OCI-LY7 (cell line): ENCODE data around the gene FMN1. TPM values are rescaled to one million over a fixed set of nuclear protein-coding genes. Genes with fewer than 3 reads are reported as not detected.

Experiments
- BruUV-seq: library from RNA; stranded (reverse); fragments of 400-500 nt; replicated peaks from 2 replicates; lab custom pipeline; 2021; lab: Mats Ljungman, UMichigan
- CTCF ChIA-PET: fragments of 300-600 bp; sonication (Branson Sonifier 250); formaldehyde crosslinking; loops from one replicate; lab custom pipeline; 2022; ENCODE audit warnings: antibody characterized with exemption; ENCODE audit not compliant: unreplicated experiment; lab: Charles Lee
- POLR2A ChIA-PET: fragments of 300-600 bp; sonication (Branson Sonifier 250); formaldehyde crosslinking; loops from one replicate; lab custom pipeline; 2022; ENCODE audit warnings: antibody characterized with exemption; lab: Charles Lee
- DNase-seq: peaks from one replicate; pipeline ENCODE4 v3.0.0-alpha.2; 2015; ENCODE audit warnings: low spot score
- H2AFZ ChIP-seq: fragments of 200-600 bp; sonication (generic), shearing (Covaris generic); 2 replicates; pipeline ENCODE4 v1.6.1; 2014; ENCODE audit warnings: mild to moderate bottlenecking, antibody characterized with exemption, low read length, moderate library complexity
- H3K27ac ChIP-seq: fragments of 200-600 bp; sonication (generic); 2 replicates; pipeline ENCODE4 v1.5.1; 2014; ENCODE audit warnings: mixed run types, low read depth, mild to moderate bottlenecking, moderate library complexity, low read length, inconsistent platforms; ENCODE audit not compliant: poor library complexity, severe bottlenecking
- H3K36me3 ChIP-seq: fragments of 200-600 bp; sonication (generic); 2 replicates; pipeline ENCODE4 v1.6.1; 2014; ENCODE audit warnings: mild to moderate bottlenecking, antibody characterized with exemption, low read length, moderate library complexity, mixed read lengths; ENCODE audit not compliant: insufficient read depth
- H3K4me1 ChIP-seq: fragments of 200-600 bp; sonication (generic); 2 replicates; pipeline ENCODE4 v1.5.1; 2014; ENCODE audit warnings: mild to moderate bottlenecking, low read length; ENCODE audit not compliant: insufficient read depth, poor library complexity, severe bottlenecking
- H3K4me2 ChIP-seq: fragments of 200-600 bp; sonication (generic); 2 replicates; pipeline ENCODE4 v1.6.1; 2014; ENCODE audit warnings: mild to moderate bottlenecking, low read length
- H3K4me3 ChIP-seq: fragments of 200-600 bp; sonication (generic); 2 replicates; pipeline ENCODE4 v1.5.1; 2014; ENCODE audit warnings: mild to moderate bottlenecking, low read depth, low read length; ENCODE audit not compliant: poor library complexity, severe bottlenecking
- H3K79me2 ChIP-seq: fragments of 200-600 bp; sonication (generic); 2 replicates; pipeline ENCODE4 v1.6.1; 2016; ENCODE audit warnings: low read depth, mild to moderate bottlenecking, low read length, moderate library complexity, mixed read lengths; ENCODE audit not compliant: insufficient read depth
- H3K9me2 ChIP-seq: fragments of 200-600 bp; sonication (generic); 2 replicates; pipeline ENCODE4 v1.6.1; 2016; ENCODE audit warnings: mild to moderate bottlenecking, low read length, mixed read lengths; ENCODE audit not compliant: insufficient read depth
- H3K9me3 ChIP-seq: fragments of 200-600 bp; sonication (generic); 2 replicates; pipeline ENCODE4 v1.6.1; 2014; ENCODE audit warnings: mild to moderate bottlenecking, mixed run types, low read length, mixed read lengths
- H4K20me1 ChIP-seq: fragments of 200-600 bp; sonication (generic); 2 replicates; pipeline ENCODE4 v1.6.1; 2014; ENCODE audit warnings: mild to moderate bottlenecking, antibody characterized with exemption, low read length, moderate library complexity, mixed read lengths; ENCODE audit not compliant: insufficient read depth
- EZH2phosphoT487 ChIP-seq: fragments of 200-600 bp; sonication (generic); IDR thresholded peaks from 2 replicates; pipeline ENCODE4 v1.6.1; 2018; ENCODE audit warnings: low read depth, borderline replicate concordance, mild to moderate bottlenecking, mixed run types, antibody characterized with exemption, low read length, moderate library complexity, mixed read lengths
- intact Hi-C: fragments of 100-400 bp; cut with micrococcal nuclease; formaldehyde crosslinking; loops from one replicate; pipeline ENCODE4 v1.10.0; 2022; ENCODE audit not compliant: unreplicated experiment
- total RNA-seq, 2 experiments: library from RNA; depleted of rRNA in 1 of 2; stranded (reverse); fragments of >200 nt in 1 of 2; shearing (Covaris generic) in 1 of 2; gene quantifications; 2 replicates each; pipeline ENCODE4 v1.2.3, GENCODE V29; 2014 to 2022
- TF ChIP-seq, protein P1 (sequence below): fragments of 200-600 bp; sonication (generic); conservative IDR thresholded peaks from 2 replicates; pipeline ENCODE4 v1.5.1; 2014; ENCODE audit warnings: mild to moderate bottlenecking, antibody characterized with exemption, low read length, moderate library complexity, mixed read lengths

FMN1 gene
- total RNA-seq, 2 experiments from 2014 or later = 3.2 to 4.2 TPM

DNA sequence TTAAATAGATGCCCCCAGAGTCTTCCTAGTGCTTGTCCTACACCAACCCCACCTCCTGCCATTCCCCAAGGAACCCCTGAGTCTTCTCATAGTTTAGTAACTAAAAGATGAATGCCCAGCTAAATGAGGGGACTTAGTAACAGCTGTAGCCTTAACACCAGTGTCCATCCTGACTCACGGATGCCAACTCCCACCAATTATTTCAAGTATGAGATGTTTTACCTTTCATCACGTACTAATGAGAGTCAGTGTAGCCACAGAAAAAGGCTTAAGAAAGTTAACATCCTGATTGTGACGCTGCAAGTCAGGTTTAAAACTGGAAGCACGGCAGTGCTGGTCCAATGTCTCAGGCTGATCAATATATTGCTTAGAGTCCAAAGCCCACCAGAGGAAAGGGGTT is 109.9 kb downstream of the FMN1 start:
- no peak overlapping the region for H3K4me2 ChIP-seq
- H3K27ac ChIP-seq = no peak overlapping the region
- CTCF ChIA-PET = no interaction called here
- H2AFZ ChIP-seq = no peak overlapping the region
- no peaks in the 10 kb centered on the region for H3K9me2 ChIP-seq
- DNase-seq = no peak
- H3K36me3 ChIP-seq = no peaks in the 10 kb centered on the region
- H3K79me2 ChIP-seq = no peaks in the 10 kb centered on the region
- H3K4me1 ChIP-seq = no peaks in the 10 kb centered on the region
- intact Hi-C loops = loop anchor here (5.0 to 10.0 kb wide), 4 partner anchors 48 to 648 kb away; no protein-coding TSS in a partner anchor
- no peaks in the 10 kb centered on the region for H3K9me3 ChIP-seq
- no TSS peak for BruUV-seq
- no peaks in the 10 kb centered on the region for H4K20me1 ChIP-seq
- POLR2A ChIA-PET = no interaction called here
- TF ChIP-seq EZH2phosphoT487 = no peak
- TF ChIP-seq, protein P1, sequence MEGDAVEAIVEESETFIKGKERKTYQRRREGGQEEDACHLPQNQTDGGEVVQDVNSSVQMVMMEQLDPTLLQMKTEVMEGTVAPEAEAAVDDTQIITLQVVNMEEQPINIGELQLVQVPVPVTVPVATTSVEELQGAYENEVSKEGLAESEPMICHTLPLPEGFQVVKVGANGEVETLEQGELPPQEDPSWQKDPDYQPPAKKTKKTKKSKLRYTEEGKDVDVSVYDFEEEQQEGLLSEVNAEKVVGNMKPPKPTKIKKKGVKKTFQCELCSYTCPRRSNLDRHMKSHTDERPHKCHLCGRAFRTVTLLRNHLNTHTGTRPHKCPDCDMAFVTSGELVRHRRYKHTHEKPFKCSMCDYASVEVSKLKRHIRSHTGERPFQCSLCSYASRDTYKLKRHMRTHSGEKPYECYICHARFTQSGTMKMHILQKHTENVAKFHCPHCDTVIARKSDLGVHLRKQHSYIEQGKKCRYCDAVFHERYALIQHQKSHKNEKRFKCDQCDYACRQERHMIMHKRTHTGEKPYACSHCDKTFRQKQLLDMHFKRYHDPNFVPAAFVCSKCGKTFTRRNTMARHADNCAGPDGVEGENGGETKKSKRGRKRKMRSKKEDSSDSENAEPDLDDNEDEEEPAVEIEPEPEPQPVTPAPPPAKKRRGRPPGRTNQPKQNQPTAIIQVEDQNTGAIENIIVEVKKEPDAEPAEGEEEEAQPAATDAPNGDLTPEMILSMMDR = no peak
- H3K4me3 ChIP-seq = no peak overlapping the region

DNA sequence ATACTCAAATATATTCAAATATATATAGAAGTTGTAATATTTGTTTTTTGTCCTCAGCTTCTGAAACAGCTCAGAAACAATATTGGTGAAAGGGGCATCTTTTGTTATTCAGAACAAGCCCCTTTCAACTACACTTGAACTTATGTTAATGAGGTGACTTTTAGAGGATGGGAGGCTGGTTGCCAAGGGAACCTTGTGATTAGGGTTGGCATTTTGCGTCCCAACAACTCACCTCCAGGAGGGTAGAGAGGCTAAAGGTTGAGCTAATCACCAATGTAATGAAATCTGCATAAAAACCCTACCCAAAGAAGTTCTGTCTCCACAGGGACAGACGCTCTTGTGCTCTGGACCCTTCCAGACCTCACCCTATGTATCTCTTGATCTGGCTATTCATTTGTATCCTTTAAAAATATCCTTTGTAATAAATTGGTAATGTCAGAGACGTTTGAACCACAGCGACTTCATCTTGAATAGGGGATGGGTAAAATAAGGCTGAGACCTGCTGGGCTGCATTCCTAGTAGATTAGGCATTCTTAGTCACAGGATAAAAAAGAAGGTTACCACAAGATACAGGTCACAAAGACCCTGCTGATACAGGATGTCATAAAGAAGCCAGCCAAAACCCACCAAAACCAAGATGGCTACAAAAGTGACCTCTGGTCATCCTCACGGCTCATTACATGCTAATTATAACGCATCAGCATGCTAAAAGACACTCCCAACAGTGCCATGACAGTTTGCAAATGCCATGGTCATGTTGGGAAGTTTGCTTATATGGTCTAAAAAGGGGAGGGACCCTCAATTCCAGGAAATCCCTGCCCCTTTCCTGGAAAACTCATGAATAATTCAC is 111.1 kb downstream of the FMN1 start:
- no peaks in the 10 kb centered on the region for H3K79me2 ChIP-seq
- DNase-seq = no peak
- H3K4me3 ChIP-seq = no peak overlapping the region
- H3K9me2 ChIP-seq = no peaks in the 10 kb centered on the region
- H3K4me1 ChIP-seq = no peaks in the 10 kb centered on the region
- no peaks in the 10 kb centered on the region for H4K20me1 ChIP-seq
- TF ChIP-seq, protein P1 = no peak
- TF ChIP-seq EZH2phosphoT487 = no peak
- intact Hi-C loops = loop anchor here (10.0 kb wide), 1 partner anchor 611 kb away; no protein-coding TSS in a partner anchor
- ChIA-PET CTCF (no interaction called here), POLR2A (no interaction called here)
- H3K4me2 ChIP-seq = no peak overlapping the region
- no peaks in the 10 kb centered on the region for H3K9me3 ChIP-seq
- H3K27ac ChIP-seq = no peak overlapping the region
- no peaks in the 10 kb centered on the region for H3K36me3 ChIP-seq
- no peak overlapping the region for H2AFZ ChIP-seq
- no TSS peak for BruUV-seq

DNA sequence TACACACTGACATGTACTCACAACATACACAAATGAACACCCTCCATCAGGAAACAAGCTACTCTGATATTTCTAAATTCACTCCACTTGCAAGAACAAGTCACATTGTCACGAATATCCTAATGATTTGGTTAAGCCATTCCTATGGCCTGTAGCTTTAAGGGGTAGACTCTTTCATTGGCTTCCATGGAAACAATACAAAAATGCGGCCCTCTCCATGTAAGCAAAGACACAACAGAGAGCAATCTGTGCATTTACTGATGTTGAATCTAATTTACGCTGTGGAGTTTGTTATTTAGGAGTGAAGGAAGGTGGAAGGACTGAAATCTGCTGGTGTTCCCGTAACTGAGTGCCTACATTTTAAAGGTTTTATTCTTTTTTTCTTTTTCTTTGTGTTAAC is 114.5 kb downstream of the FMN1 start:
- no peak overlapping the region for H3K4me2 ChIP-seq
- no peaks in the 10 kb centered on the region for H4K20me1 ChIP-seq
- no peak overlapping the region for H3K27ac ChIP-seq
- DNase-seq = no peak
- H3K4me1 ChIP-seq = no peaks in the 10 kb centered on the region
- CTCF ChIA-PET = no interaction called here
- H3K4me3 ChIP-seq = no peak overlapping the region
- no peaks in the 10 kb centered on the region for H3K9me2 ChIP-seq
- no peak overlapping the region for H2AFZ ChIP-seq
- H3K79me2 ChIP-seq = no peaks in the 10 kb centered on the region
- POLR2A ChIA-PET = no interaction called here
- no TSS peak for BruUV-seq
- no peaks in the 10 kb centered on the region for H3K36me3 ChIP-seq
- H3K9me3 ChIP-seq = no peaks in the 10 kb centered on the region
- intact Hi-C loops = loop anchor here (10.0 kb wide), 1 partner anchor 615 kb away; no protein-coding TSS in a partner anchor
- TF ChIP-seq EZH2phosphoT487 = no peak
- TF ChIP-seq, protein P1 = no peak
